ENCODE measurements around the gene XNDC1N.

Gene XNDC1N

DNA sequence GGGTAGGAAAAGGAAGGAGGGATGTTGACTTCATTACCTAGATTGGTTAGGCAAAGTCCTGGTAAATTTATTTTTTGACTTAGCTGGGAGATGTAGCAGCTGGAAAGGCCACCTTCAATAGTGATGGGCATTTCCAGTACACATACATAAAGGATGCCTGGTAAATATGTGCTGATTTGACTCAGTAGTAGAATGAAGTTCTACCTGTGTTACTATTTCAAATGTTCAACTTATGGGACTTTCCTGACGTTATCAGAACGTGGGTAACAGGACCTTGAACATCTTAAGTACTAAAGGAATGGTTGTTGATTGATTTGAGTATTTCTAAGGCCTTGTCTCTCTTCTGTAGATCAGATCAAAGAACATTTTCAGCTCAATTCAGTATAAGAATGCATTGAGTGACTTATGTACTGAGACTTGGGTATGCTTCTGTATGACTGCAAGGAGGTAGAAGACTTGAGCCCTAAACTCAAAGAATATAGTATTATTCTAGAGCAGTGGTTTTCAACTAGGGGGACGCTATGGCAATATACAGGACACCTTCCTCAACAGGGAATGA lies 27.6 kb upstream of the XNDC1N start:
- no peak for DNase-seq (ENCODE audit: insufficient read length, low spot score)
- TF ChIP-seq SPI1 (IDR thresholded peaks at IDR 0.05; ENCODE audit: low read depth, low read length) (no peak), POLR2AphosphoS5 (IDR thresholded peaks at IDR 0.05; ENCODE audit: low read depth, low read length) (no peak), PAX5 (IDR thresholded peaks at IDR 0.05; ENCODE audit: insufficient read depth, low read length, severe bottlenecking) (no peak), POU2F2 (IDR thresholded peaks at IDR 0.05; ENCODE audit: low read depth, low read length) (no peak), POLR2A (IDR thresholded peaks at IDR 0.05; ENCODE audit: low read depth, low read length) (no peak)
- FAIRE-seq, result no peak

DNA sequence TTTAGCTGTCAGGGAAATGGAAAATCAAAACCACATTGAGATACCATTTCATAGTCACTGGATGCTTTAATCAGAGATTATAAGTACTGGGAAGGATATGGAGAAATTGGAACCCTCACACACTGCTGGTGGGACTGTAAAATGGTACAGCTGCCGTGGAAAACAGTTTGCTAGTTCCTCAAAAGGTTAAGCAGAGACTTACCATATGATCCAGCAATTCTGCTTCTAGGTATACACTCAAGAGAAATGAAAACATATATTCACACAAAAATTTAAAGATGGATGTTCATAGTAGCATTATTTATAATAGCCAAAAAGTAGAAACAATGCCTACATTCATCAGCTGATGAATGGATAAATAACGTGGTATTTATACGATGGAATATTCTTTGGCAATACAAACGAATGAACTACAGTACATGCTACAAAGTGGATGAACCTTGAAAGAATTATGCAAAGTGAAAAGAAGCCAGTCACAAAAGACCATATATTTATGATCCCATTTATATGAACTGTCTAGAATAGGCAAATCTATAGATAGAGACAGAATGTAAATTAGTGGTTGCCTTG lies 23.4 kb upstream of the XNDC1N start:
- no peak for DNase-seq (ENCODE audit: insufficient read length, low spot score)
- FAIRE-seq, result no peak
- no peak for TF ChIP-seq TAF1 (IDR thresholded peaks at IDR 0.05; ENCODE audit: low read depth, low read length)
- no peak for TF ChIP-seq PAX5 (IDR thresholded peaks at IDR 0.05; ENCODE audit: insufficient read depth, low read length, severe bottlenecking)
- TF ChIP-seq POU2F2 (IDR thresholded peaks at IDR 0.05; ENCODE audit: low read depth, low read length), result no peak
- TF ChIP-seq POLR2A (IDR thresholded peaks at IDR 0.05; ENCODE audit: low read depth, low read length), result no peak
- TF ChIP-seq POLR2AphosphoS5 (IDR thresholded peaks at IDR 0.05; ENCODE audit: low read depth, low read length), result no peak
- TF ChIP-seq SPI1 (IDR thresholded peaks at IDR 0.05; ENCODE audit: low read depth, low read length), result no peak

DNA sequence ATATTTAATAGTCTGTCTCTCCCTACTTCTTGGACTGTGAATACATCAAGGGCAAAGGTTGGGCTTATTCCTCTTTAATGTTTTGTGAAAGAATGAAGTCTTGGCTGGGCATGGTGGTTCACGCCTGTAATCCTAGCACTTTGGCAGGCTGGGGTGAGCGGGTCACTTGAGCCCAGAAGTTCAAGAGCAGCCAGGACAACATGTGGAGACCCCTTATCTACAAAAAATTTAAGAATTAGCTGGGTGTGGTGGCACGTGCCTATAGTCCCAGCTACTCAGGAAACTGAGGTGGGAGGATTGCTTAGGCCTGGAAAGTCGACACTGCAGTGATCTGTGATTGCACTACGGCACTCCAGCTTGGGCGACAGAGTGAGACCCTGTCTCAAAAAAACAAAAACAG lies 20.6 kb upstream of the XNDC1N start:
- FAIRE-seq, result no peak
- DNase-seq (ENCODE audit: insufficient read length, low spot score), result no peak
- TF ChIP-seq POU2F2 (IDR thresholded peaks at IDR 0.05; ENCODE audit: low read depth, low read length), result no peak
- no peak for TF ChIP-seq SPI1 (IDR thresholded peaks at IDR 0.05; ENCODE audit: low read depth, low read length)
- TF ChIP-seq POLR2A (IDR thresholded peaks at IDR 0.05; ENCODE audit: low read depth, low read length), result no peak
- TF ChIP-seq TAF1 (IDR thresholded peaks at IDR 0.05; ENCODE audit: low read depth, low read length), result no peak
- TF ChIP-seq PAX5 (IDR thresholded peaks at IDR 0.05; ENCODE audit: insufficient read depth, low read length, severe bottlenecking), result no peak
- no peak for TF ChIP-seq POLR2AphosphoS5 (IDR thresholded peaks at IDR 0.05; ENCODE audit: low read depth, low read length)

DNA sequence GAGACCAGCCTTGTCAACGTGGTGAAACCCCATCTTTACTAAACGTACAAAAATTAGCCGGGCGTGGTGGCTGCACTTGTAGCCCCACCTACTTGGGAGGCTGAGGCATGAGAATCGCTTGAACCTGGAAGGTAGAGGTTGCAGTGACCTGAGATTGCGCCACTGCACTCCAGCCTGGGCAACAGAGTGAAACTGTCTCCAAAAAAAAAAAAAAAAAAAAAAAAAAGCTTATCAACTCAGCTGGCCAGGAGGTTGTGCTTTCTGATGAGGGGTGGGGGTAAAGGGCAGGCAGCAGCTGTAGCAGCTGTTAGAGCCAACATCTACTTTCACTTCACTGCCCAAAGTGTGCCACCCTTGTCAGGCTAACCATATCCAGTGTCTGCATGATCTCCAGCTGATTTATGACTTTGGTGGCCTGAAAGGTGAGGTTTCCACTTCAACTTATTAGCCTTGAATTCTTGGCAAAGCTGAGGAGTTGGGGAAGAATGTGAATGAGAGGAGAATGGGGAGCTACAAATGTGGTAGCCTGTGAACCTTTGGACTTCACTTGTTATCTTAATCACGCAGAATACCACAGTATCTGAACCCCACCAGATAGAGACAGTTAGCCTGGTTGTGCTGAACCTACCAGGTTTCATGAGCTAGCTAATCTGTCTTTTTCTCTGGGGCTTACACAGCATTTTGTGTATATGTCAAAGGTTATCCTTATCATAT lies 20.1 kb upstream of the XNDC1N start:
- DNase-seq (ENCODE audit: insufficient read length, low spot score), result no peak
- no peak for TF ChIP-seq TAF1 (IDR thresholded peaks at IDR 0.05; ENCODE audit: low read depth, low read length)
- no peak for TF ChIP-seq SPI1 (IDR thresholded peaks at IDR 0.05; ENCODE audit: low read depth, low read length)
- TF ChIP-seq POLR2A (IDR thresholded peaks at IDR 0.05; ENCODE audit: low read depth, low read length), result no peak
- TF ChIP-seq POU2F2 (IDR thresholded peaks at IDR 0.05; ENCODE audit: low read depth, low read length), result no peak
- TF ChIP-seq PAX5 (IDR thresholded peaks at IDR 0.05; ENCODE audit: insufficient read depth, low read length, severe bottlenecking), result no peak
- TF ChIP-seq POLR2AphosphoS5 (IDR thresholded peaks at IDR 0.05; ENCODE audit: low read depth, low read length), result no peak
- no peak for FAIRE-seq

DNA sequence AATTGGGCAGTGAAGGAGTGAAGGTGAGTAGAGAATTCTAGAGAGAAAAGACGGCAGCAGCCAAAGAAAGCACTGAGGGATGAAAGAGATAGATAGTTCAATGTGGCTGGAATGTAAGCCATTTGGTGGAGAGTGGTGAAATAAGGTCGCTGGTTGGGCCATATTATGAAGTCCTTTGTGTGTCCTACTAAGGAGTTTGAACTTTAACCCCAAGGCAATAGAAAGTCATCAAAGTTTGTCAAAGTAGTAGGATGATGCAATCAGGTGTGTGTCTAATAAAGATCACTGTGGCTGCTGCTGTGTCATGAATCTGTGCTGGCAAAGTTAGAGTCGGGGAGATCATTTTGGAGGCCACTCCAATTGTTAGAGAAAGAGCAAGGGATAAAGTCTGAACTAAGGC lies 19.1 kb upstream of the XNDC1N start:
- no peak for FAIRE-seq
- no peak for DNase-seq (ENCODE audit: insufficient read length, low spot score)
- TF ChIP-seq POU2F2 (IDR thresholded peaks at IDR 0.05; ENCODE audit: low read depth, low read length) (no peak), POLR2A (IDR thresholded peaks at IDR 0.05; ENCODE audit: low read depth, low read length) (no peak), POLR2AphosphoS5 (IDR thresholded peaks at IDR 0.05; ENCODE audit: low read depth, low read length) (no peak), TAF1 (IDR thresholded peaks at IDR 0.05; ENCODE audit: low read depth, low read length) (no peak), PAX5 (IDR thresholded peaks at IDR 0.05; ENCODE audit: insufficient read depth, low read length, severe bottlenecking) (no peak), SPI1 (IDR thresholded peaks at IDR 0.05; ENCODE audit: low read depth, low read length) (no peak)

DNA sequence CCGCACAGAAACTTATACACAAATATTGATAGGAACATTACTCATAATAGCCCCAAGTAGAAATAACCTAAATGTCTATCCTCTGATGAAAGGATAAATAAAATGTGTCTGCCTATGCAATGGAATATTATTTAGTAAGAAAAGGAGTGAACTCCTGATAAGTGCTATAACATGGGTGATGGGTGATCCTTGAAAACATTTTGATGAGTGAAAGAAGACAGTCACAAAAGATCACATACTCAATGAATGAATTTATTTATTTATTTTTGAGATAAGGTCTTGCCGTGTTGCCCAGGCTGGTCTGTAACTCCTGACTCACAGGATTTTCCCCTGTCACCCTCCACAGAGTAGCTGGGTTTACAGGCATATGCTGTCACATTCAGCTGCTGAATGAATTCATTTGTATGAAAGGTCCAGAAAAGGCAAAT lies 17.8 kb upstream of the XNDC1N start:
- DNase-seq (ENCODE audit: insufficient read length, low spot score), result no peak
- FAIRE-seq, result no peak
- TF ChIP-seq PAX5 (IDR thresholded peaks at IDR 0.05; ENCODE audit: insufficient read depth, low read length, severe bottlenecking), result no peak
- TF ChIP-seq TAF1 (IDR thresholded peaks at IDR 0.05; ENCODE audit: low read depth, low read length), result no peak
- no peak for TF ChIP-seq POLR2AphosphoS5 (IDR thresholded peaks at IDR 0.05; ENCODE audit: low read depth, low read length)
- no peak for TF ChIP-seq POU2F2 (IDR thresholded peaks at IDR 0.05; ENCODE audit: low read depth, low read length)
- TF ChIP-seq POLR2A (IDR thresholded peaks at IDR 0.05; ENCODE audit: low read depth, low read length), result no peak
- no peak for TF ChIP-seq SPI1 (IDR thresholded peaks at IDR 0.05; ENCODE audit: low read depth, low read length)

DNA sequence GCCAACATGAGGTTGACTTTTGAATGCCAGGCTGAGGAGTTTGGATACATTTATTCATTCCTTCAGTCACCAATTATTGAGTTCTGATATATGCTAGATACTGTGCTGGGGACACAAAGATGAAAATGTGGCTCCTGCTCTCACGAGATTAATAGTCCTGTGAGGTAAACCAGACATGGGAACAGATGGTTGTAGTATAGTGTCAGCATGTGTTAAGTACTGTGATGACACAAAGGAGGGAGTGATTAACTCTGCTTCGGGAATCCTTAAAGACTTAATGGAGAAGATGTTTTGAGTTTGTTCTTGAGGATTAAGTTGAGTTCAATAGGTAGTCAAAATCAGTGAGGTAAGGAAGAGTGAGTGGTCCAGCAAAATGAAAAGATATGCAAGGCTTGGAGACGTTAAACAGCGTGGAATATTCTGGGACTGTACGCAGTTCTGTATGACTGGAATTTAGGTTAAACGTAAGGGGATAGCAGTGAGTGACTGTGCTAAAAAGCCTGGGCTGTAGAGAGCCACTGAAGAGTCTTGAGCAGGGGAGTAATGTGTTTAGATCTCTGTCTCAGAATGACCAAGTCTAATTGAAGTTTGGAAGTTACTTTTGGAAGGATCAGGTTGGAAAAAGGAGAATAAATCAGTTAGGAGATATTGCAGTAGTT lies 12.3 kb upstream of the XNDC1N start:
- no peak for TF ChIP-seq POLR2AphosphoS5 (IDR thresholded peaks at IDR 0.05; ENCODE audit: low read depth, low read length)
- no peak for TF ChIP-seq PAX5 (IDR thresholded peaks at IDR 0.05; ENCODE audit: insufficient read depth, low read length, severe bottlenecking)
- no peak for TF ChIP-seq TAF1 (IDR thresholded peaks at IDR 0.05; ENCODE audit: low read depth, low read length)
- TF ChIP-seq SPI1 (IDR thresholded peaks at IDR 0.05; ENCODE audit: low read depth, low read length), result no peak
- TF ChIP-seq POLR2A (IDR thresholded peaks at IDR 0.05; ENCODE audit: low read depth, low read length), result no peak
- no peak for TF ChIP-seq POU2F2 (IDR thresholded peaks at IDR 0.05; ENCODE audit: low read depth, low read length)
- FAIRE-seq (no peak), DNase-seq (ENCODE audit: insufficient read length, low spot score) (no peak)

DNA sequence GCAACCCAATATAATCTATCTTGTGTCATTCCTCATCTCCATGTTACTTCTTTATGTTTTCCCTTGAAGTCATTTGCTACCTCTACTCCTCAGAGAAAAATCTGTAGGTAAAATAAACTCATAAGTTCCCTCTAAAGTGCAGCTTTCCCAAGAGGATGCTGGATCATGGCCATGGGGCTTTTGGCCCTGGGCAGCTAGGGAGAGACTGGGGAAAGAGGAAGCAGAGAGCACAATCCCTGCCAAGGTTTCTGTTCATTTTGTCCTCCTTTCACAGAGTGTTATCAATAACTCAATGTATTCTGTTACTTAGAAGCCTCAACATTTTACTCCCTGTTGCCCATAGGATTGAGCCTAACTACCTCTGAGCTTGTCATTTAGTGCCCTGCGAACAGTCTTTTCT lies 9.4 kb upstream of the XNDC1N start:
- TF ChIP-seq POLR2A (IDR thresholded peaks at IDR 0.05; ENCODE audit: low read depth, low read length), result no peak
- no peak for TF ChIP-seq POU2F2 (IDR thresholded peaks at IDR 0.05; ENCODE audit: low read depth, low read length)
- TF ChIP-seq SPI1 (IDR thresholded peaks at IDR 0.05; ENCODE audit: low read depth, low read length), result no peak
- no peak for TF ChIP-seq PAX5 (IDR thresholded peaks at IDR 0.05; ENCODE audit: insufficient read depth, low read length, severe bottlenecking)
- no peak for TF ChIP-seq POLR2AphosphoS5 (IDR thresholded peaks at IDR 0.05; ENCODE audit: low read depth, low read length)
- TF ChIP-seq TAF1 (IDR thresholded peaks at IDR 0.05; ENCODE audit: low read depth, low read length), result no peak
- DNase-seq (ENCODE audit: insufficient read length, low spot score) (no peak), FAIRE-seq (no peak)

DNA sequence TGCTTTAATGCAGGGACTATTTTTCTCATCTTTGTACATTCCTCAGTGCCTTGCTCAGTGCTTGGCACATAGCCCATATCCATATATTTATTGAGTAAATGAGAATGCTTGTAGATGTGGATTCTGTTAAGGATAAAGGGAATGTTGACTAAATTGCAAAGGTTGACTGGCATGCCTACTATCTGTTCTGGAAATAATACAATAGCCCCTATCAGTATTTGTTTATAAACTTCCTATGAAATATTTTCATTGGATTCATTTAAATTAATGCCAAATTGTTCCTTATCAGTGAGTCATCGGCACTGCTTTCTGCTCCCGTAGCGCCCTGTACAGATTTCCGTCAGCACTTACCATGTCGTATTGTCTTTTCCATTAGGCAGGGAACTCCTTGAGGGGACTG lies 8.4 kb upstream of the XNDC1N start:
- DNase-seq (ENCODE audit: insufficient read length, low spot score), result no peak
- FAIRE-seq, result no peak
- TF ChIP-seq TAF1 (IDR thresholded peaks at IDR 0.05; ENCODE audit: low read depth, low read length) (no peak), POLR2AphosphoS5 (IDR thresholded peaks at IDR 0.05; ENCODE audit: low read depth, low read length) (no peak), PAX5 (IDR thresholded peaks at IDR 0.05; ENCODE audit: insufficient read depth, low read length, severe bottlenecking) (no peak), POLR2A (IDR thresholded peaks at IDR 0.05; ENCODE audit: low read depth, low read length) (no peak), POU2F2 (IDR thresholded peaks at IDR 0.05; ENCODE audit: low read depth, low read length) (no peak)

All from GM12891 (cell line).